Measurements from ENCODE around the gene ELMO1. TPM values are rescaled to one million over a fixed set of nuclear protein-coding genes. Genes with fewer than 3 reads are reported as not detected.

Gene ELMO1
- total and polyA plus RNA-seq, 10 of the 15 experiments (the other 5 are each of a cell fraction or from before 2014, with no cell fraction given) = 22.6 to 85.9 (median 56.6) TPM

DNA sequence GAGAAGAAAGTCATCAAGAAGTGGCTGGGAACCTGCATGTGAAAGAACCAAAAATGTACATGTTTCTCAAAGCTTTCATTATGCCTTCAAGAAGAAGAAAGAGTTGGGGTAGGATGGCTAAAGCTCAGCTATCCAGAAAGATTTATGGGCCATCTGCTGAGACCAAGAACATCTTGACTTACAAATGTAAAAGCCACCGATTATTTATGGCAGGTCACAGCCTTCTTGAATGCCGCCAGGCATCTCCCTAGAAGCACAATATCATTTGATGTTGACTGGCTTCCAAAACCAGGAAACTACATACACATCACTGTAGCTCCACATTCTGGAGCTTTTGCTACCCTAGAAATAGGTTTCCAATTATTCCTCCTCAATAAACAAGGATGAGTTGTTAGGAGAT lies 470.2 kb downstream of the ELMO1 start:
- Histone ChIP-seq H3K36me3 (ENCODE audit: control insufficient read depth in 2 of 2, insufficient read depth in 2 of 2, low read length in 1 of 2) (0 out of 4 replicates have a peak, but pooled peaks cover 0 to 4% of the 10 kb centered on the region in 2 experiments), H3K4me1 (ENCODE audit: control insufficient read depth, insufficient read depth, low read length) (no peaks in the 10 kb centered on the region), H3K27me3 (replicated peaks in 1 of 2; ENCODE audit: control insufficient read depth in 2 of 2, insufficient read depth in 2 of 2, low read length in 1 of 2) (no peaks in the 10 kb centered on the region), H2AFZ (ENCODE audit: control insufficient read depth, low read depth, low read length) (no peak overlapping the region), H4K20me1 (ENCODE audit: control insufficient read depth, insufficient read depth) (no peaks in the 10 kb centered on the region), H3K79me2 (ENCODE audit: control insufficient read depth, insufficient read depth, low read length) (no peaks in the 10 kb centered on the region), H3K9ac (ENCODE audit: control insufficient read depth, insufficient read depth, low read length) (no peak overlapping the region), H3K4me3 (no peak overlapping the region), H3K27ac (ENCODE audit: control insufficient read depth, insufficient read depth) (no peak overlapping the region), H3K4me2 (ENCODE audit: control insufficient read depth, insufficient read depth) (no peak overlapping the region), H3K9me3 (replicated peaks; ENCODE audit: control insufficient read depth, insufficient read depth, low read length) (no peaks in the 10 kb centered on the region)
- ChIA-PET POLR2A (no interaction called here), CTCF (interaction anchor here (2.7 to 4.7 kb wide), 3 partner anchors 10 to 203 kb away, joined by 10 to 28 read pairs (median 22); no protein-coding TSS in a partner anchor), SMC1A (ENCODE audit: uncharacterized antibody, unreplicated experiment) (interaction anchor here (0.6 to 5.5 kb wide), 4 partner anchors 9 to 47 kb away, joined by 3 to 23 read pairs (median 6); no protein-coding TSS in a partner anchor), RAD21 (ENCODE audit: unreplicated experiment) (no interaction called here)
- in situ Hi-C loops (cut with MboI) (no loop called here), intact Hi-C loops (cut with micrococcal nuclease; ENCODE audit: unreplicated experiment) (no loop called here)
- TF ChIP-seq, protein P1, sequence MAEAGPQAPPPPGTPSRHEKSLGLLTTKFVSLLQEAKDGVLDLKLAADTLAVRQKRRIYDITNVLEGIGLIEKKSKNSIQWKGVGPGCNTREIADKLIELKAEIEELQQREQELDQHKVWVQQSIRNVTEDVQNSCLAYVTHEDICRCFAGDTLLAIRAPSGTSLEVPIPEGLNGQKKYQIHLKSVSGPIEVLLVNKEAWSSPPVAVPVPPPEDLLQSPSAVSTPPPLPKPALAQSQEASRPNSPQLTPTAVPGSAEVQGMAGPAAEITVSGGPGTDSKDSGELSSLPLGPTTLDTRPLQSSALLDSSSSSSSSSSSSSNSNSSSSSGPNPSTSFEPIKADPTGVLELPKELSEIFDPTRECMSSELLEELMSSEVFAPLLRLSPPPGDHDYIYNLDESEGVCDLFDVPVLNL (IDR thresholded peaks at IDR 0.05; ENCODE audit: low read depth, low read length) = no peak
- TF ChIP-seq POLR2AphosphoS5 (IDR thresholded peaks at IDR 0.05; ENCODE audit: low read length) = no peak
- no peak for TF ChIP-seq ATF7 (IDR thresholded peaks at IDR 0.05; ENCODE audit: low read depth)
- TF ChIP-seq, protein P2, sequence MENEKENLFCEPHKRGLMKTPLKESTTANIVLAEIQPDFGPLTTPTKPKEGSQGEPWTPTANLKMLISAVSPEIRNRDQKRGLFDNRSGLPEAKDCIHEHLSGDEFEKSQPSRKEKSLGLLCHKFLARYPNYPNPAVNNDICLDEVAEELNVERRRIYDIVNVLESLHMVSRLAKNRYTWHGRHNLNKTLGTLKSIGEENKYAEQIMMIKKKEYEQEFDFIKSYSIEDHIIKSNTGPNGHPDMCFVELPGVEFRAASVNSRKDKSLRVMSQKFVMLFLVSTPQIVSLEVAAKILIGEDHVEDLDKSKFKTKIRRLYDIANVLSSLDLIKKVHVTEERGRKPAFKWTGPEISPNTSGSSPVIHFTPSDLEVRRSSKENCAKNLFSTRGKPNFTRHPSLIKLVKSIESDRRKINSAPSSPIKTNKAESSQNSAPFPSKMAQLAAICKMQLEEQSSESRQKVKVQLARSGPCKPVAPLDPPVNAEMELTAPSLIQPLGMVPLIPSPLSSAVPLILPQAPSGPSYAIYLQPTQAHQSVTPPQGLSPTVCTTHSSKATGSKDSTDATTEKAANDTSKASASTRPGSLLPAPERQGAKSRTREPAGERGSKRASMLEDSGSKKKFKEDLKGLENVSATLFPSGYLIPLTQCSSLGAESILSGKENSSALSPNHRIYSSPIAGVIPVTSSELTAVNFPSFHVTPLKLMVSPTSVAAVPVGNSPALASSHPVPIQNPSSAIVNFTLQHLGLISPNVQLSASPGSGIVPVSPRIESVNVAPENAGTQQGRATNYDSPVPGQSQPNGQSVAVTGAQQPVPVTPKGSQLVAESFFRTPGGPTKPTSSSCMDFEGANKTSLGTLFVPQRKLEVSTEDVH (IDR thresholded peaks at IDR 0.05; ENCODE audit: low read depth, partially characterized antibody) = no peak
- TF ChIP-seq, protein P3, sequence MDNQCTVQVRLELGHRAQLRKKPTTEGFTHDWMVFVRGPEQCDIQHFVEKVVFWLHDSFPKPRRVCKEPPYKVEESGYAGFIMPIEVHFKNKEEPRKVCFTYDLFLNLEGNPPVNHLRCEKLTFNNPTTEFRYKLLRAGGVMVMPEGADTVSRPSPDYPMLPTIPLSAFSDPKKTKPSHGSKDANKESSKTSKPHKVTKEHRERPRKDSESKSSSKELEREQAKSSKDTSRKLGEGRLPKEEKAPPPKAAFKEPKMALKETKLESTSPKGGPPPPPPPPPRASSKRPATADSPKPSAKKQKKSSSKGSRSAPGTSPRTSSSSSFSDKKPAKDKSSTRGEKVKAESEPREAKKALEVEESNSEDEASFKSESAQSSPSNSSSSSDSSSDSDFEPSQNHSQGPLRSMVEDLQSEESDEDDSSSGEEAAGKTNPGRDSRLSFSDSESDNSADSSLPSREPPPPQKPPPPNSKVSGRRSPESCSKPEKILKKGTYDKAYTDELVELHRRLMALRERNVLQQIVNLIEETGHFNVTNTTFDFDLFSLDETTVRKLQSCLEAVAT (IDR thresholded peaks at IDR 0.05) = no peak
- TF ChIP-seq, protein P4, sequence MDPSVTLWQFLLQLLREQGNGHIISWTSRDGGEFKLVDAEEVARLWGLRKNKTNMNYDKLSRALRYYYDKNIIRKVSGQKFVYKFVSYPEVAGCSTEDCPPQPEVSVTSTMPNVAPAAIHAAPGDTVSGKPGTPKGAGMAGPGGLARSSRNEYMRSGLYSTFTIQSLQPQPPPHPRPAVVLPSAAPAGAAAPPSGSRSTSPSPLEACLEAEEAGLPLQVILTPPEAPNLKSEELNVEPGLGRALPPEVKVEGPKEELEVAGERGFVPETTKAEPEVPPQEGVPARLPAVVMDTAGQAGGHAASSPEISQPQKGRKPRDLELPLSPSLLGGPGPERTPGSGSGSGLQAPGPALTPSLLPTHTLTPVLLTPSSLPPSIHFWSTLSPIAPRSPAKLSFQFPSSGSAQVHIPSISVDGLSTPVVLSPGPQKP (IDR thresholded peaks at IDR 0.05; ENCODE audit: low read depth, low read length) = no peak
- no peak for TF ChIP-seq CHD2 (IDR thresholded peaks at IDR 0.05; ENCODE audit: borderline replicate concordance, low read depth, low read length)
- no peak for TF ChIP-seq CREM (IDR thresholded peaks at IDR 0.05; ENCODE audit: low read depth)
- TF ChIP-seq, protein P5, sequence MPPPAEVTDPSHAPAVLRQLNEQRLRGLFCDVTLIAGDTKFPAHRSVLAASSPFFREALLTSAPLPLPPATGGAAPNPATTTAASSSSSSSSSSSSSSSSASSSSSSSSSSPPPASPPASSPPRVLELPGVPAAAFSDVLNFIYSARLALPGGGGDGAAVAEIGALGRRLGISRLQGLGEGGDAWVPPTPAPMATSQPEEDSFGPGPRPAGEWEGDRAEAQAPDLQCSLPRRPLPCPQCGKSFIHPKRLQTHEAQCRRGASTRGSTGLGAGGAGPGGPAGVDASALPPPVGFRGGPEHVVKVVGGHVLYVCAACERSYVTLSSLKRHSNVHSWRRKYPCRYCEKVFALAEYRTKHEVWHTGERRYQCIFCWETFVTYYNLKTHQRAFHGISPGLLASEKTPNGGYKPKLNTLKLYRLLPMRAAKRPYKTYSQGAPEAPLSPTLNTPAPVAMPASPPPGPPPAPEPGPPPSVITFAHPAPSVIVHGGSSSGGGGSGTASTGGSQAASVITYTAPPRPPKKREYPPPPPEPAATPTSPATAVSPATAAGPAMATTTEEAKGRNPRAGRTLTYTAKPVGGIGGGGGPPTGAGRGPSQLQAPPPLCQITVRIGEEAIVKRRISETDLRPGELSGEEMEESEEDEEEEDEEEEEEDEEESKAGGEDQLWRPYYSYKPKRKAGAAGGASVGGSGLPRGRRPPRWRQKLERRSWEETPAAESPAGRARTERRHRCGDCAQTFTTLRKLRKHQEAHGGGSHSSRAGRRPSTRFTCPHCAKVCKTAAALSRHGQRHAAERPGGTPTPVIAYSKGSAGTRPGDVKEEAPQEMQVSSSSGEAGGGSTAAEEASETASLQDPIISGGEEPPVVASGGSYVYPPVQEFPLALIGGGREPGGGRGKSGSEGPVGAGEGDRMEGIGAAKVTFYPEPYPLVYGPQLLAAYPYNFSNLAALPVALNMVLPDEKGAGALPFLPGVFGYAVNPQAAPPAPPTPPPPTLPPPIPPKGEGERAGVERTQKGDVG (CRISPR knock-in tag; IDR thresholded peaks at IDR 0.05) = no peak
- no peak for ATAC-seq
- no peak for FAIRE-seq
- no TSS peak for BruUV-seq (replicated peaks)
- DNase-seq (ENCODE audit: low read depth, low spot score) = no peak
- 93% methylated on average over 2 of the region's 2 CpGs for WGBS (ENCODE audit: insufficient coverage, insufficient replicate concordance, low lambda C conversion rate, missing lambda C conversion rate)

All from GM12878 (cell line).